Liver (tissue), 9 donors: Measurements from ENCODE around the gene RAPSN. TPM values are rescaled to one million over a fixed set of nuclear protein-coding genes. Genes with fewer than 3 reads are reported as not detected.

Source experiments
- DNase-seq: peaks from one replicate; pipeline ENCODE4 v3.0.0-alpha.2; 2017; ENCODE audit warnings: low spot score
- H3K27ac ChIP-seq, 2 donors: one replicate each; pipeline ENCODE4 v1.7.0; 2013; ENCODE audit warnings: inconsistent platforms in 2 of 2, low read length in 2 of 2, control low read depth in 1 of 2, low read depth in 1 of 2, mild to moderate bottlenecking in 1 of 2
- H3K27me3 ChIP-seq, 4 donors: one replicate each; pipeline versions ENCODE4 v1.6.1 to v1.7.0; 2013; ENCODE audit warnings: low read length in 3 of 4, inconsistent platforms in 1 of 4, mild to moderate bottlenecking in 1 of 4, moderate library complexity in 1 of 4; ENCODE audit not compliant: control insufficient read depth in 4 of 4, insufficient read depth in 4 of 4
- H3K36me3 ChIP-seq, 4 donors: one replicate each; pipeline versions ENCODE4 v1.6.1 to v1.7.0; 2013; ENCODE audit warnings: low read length in 3 of 4, mild to moderate bottlenecking in 3 of 4, low read depth in 1 of 4, moderate library complexity in 1 of 4; ENCODE audit not compliant: control insufficient read depth in 4 of 4, insufficient read depth in 3 of 4
- H3K4me1 ChIP-seq, 4 donors: one replicate each; pipeline versions ENCODE4 v1.6.1 to v1.7.0; 2013; ENCODE audit warnings: low read length in 3 of 4, mild to moderate bottlenecking in 3 of 4, moderate library complexity in 1 of 4; ENCODE audit not compliant: control insufficient read depth in 4 of 4, insufficient read depth in 4 of 4
- H3K4me3 ChIP-seq, 3 donors: one replicate each; pipeline versions ENCODE4 v1.6.1 to v1.7.0; 2013; ENCODE audit warnings: low read length in 3 of 3, control low read depth in 1 of 3, low read depth in 1 of 3, mild to moderate bottlenecking in 1 of 3
- H3K9ac ChIP-seq, 2 donors: one replicate each; pipeline ENCODE4 v1.7.0; 2013; ENCODE audit warnings: low read length in 2 of 2, mild to moderate bottlenecking in 2 of 2, moderate library complexity in 2 of 2, control low read depth in 1 of 2, low read depth in 1 of 2
- H3K9me3 ChIP-seq, 4 donors: one replicate each; pipeline versions ENCODE4 v1.6.1 to v1.7.0; 2013; ENCODE audit warnings: low read length in 3 of 4; ENCODE audit not compliant: control insufficient read depth in 4 of 4
- EGR1 ChIP-seq, 2 donors: IDR thresholded peaks; 2 replicates each; pipeline ENCODE4 v1.6.1; 2016 to 2018; ENCODE audit warnings: antibody characterized with exemption in 2 of 2, low read depth in 2 of 2
- FOXA1 ChIP-seq: IDR thresholded peaks from 2 replicates; pipeline ENCODE4 v1.6.1; 2016; ENCODE audit warnings: antibody characterized with exemption
- FOXA2 ChIP-seq: IDR thresholded peaks from 2 replicates; pipeline ENCODE4 v1.6.1; 2016; ENCODE audit warnings: antibody characterized with exemption
- GABPA ChIP-seq, 2 donors: IDR thresholded peaks in 1 of 2; conservative IDR thresholded peaks in 1 of 2; 2 replicates each; pipeline ENCODE4 v1.6.1; 2016; ENCODE audit warnings: antibody characterized with exemption in 2 of 2, mild to moderate bottlenecking in 1 of 2, moderate library complexity in 1 of 2
- HNF4A ChIP-seq, 2 donors: conservative IDR thresholded peaks; 2 replicates each; pipeline ENCODE4 v1.6.1; 2016; ENCODE audit warnings: antibody characterized with exemption in 2 of 2, mild to moderate bottlenecking in 2 of 2
- HNF4G ChIP-seq: IDR thresholded peaks from 2 replicates; pipeline ENCODE4 v1.6.1; 2016; ENCODE audit warnings: antibody characterized with exemption
- JUND ChIP-seq, 2 donors: IDR thresholded peaks; 2 replicates each; pipeline ENCODE4 v1.6.1; 2016; ENCODE audit warnings: antibody characterized with exemption in 2 of 2
- NR2F2 ChIP-seq: IDR thresholded peaks from 2 replicates; pipeline ENCODE4 v1.6.1; 2016; ENCODE audit warnings: antibody characterized with exemption
- RAD21 ChIP-seq, 2 donors: IDR thresholded peaks; 2 replicates each; pipeline ENCODE4 v1.6.1; 2016; ENCODE audit warnings: antibody characterized with exemption in 2 of 2, mild to moderate bottlenecking in 2 of 2
- RXRA ChIP-seq, 2 donors: IDR thresholded peaks; 2 replicates each; pipeline ENCODE4 v1.6.1; 2017 to 2018; ENCODE audit warnings: antibody characterized with exemption in 2 of 2, mild to moderate bottlenecking in 1 of 2
- SP1 ChIP-seq: IDR thresholded peaks from 2 replicates; pipeline ENCODE4 v1.6.1; 2018; ENCODE audit warnings: antibody characterized with exemption, mild to moderate bottlenecking
- TAF1 ChIP-seq: conservative IDR thresholded peaks from 2 replicates; pipeline ENCODE4 v1.6.1; 2016; ENCODE audit warnings: antibody characterized with exemption, mild to moderate bottlenecking
- YY1 ChIP-seq: IDR thresholded peaks from 2 replicates; pipeline ENCODE4 v1.6.1; 2016; ENCODE audit warnings: antibody characterized with exemption, mild to moderate bottlenecking
- WGBS: extraction: QIAGEN DNeasy Blood & Tissue Kit; methylation state at CpG from one replicate; pipeline ENCODE4 v1.1.7; 2013; 5-methylcytosine and 5-hydroxymethylcytosine counted together
- polyA plus RNA-seq, 2 donors: library from polyadenylated mRNA; stranded (reverse) in 1 of 2; unstranded in 1 of 2; fragments of 200-250 nt in 1 of 2; fragments of >200 nt in 1 of 2; fragmentation: Nextera tagmentation in 1 of 2; extraction: Ambion mirVana in 1 of 2; gene quantifications; one replicate each; pipeline versions ENCODE4 v1.2.1 to v1.2.3, GENCODE V29; 2013 to 2015
- total RNA-seq, 2 donors: library from RNA; depleted of rRNA; stranded (reverse); fragments of >200 nt; gene quantifications; one replicate each; pipeline ENCODE4 v1.2.3, GENCODE V29; 2014
- TF ChIP-seq, protein P1 (sequence below): fragments of 150-350 bp; IDR thresholded peaks from 2 replicates; pipeline ENCODE4 v1.5.1; 2017; ENCODE audit warnings: improper control_type of control experiment, low read depth, low read length; ENCODE audit not compliant: missing input control
- TF ChIP-seq, protein P2 (sequence below): IDR thresholded peaks from 2 replicates; pipeline ENCODE4 v1.6.1; 2016; ENCODE audit warnings: antibody characterized with exemption
- TF ChIP-seq, protein P3 (sequence below): IDR thresholded peaks from 2 replicates; pipeline ENCODE4 v1.6.1; 2016; ENCODE audit warnings: antibody characterized with exemption
- TF ChIP-seq, protein P4 (sequence below): IDR thresholded peaks from 2 replicates; pipeline ENCODE4 v1.6.1; 2016; ENCODE audit warnings: antibody characterized with exemption, mild to moderate bottlenecking
- TF ChIP-seq, protein P5 (sequence below): IDR thresholded peaks from 2 replicates; pipeline ENCODE4 v1.6.1; 2016; ENCODE audit warnings: antibody characterized with exemption
- donor health status: healthy.
- donor health status: healthy.
- donor health status: healthy.
- donor health status: healthy.
- donor health status: healthy.

Gene RAPSN
- total and polyA plus RNA-seq, 4 donors = 0.12 to 0.59 (median 0.28) TPM; not detected in 1

GRCh38 chr11:47417712-47418111 lies 31.2 kb downstream of the RAPSN start:
- TF ChIP-seq, protein P1, sequence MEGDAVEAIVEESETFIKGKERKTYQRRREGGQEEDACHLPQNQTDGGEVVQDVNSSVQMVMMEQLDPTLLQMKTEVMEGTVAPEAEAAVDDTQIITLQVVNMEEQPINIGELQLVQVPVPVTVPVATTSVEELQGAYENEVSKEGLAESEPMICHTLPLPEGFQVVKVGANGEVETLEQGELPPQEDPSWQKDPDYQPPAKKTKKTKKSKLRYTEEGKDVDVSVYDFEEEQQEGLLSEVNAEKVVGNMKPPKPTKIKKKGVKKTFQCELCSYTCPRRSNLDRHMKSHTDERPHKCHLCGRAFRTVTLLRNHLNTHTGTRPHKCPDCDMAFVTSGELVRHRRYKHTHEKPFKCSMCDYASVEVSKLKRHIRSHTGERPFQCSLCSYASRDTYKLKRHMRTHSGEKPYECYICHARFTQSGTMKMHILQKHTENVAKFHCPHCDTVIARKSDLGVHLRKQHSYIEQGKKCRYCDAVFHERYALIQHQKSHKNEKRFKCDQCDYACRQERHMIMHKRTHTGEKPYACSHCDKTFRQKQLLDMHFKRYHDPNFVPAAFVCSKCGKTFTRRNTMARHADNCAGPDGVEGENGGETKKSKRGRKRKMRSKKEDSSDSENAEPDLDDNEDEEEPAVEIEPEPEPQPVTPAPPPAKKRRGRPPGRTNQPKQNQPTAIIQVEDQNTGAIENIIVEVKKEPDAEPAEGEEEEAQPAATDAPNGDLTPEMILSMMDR = no peak
- no peak for TF ChIP-seq YY1
- TF ChIP-seq HNF4A (conservative IDR thresholded peaks at IDR 0.05) = no peak
- no peak for TF ChIP-seq FOXA1
- TF ChIP-seq NR2F2 = no peak
- TF ChIP-seq TAF1 = no peak
- TF ChIP-seq, protein P2, sequence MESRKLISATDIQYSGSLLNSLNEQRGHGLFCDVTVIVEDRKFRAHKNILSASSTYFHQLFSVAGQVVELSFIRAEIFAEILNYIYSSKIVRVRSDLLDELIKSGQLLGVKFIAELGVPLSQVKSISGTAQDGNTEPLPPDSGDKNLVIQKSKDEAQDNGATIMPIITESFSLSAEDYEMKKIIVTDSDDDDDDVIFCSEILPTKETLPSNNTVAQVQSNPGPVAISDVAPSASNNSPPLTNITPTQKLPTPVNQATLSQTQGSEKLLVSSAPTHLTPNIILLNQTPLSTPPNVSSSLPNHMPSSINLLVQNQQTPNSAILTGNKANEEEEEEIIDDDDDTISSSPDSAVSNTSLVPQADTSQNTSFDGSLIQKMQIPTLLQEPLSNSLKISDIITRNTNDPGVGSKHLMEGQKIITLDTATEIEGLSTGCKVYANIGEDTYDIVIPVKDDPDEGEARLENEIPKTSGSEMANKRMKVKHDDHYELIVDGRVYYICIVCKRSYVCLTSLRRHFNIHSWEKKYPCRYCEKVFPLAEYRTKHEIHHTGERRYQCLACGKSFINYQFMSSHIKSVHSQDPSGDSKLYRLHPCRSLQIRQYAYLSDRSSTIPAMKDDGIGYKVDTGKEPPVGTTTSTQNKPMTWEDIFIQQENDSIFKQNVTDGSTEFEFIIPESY = no peak
- Histone ChIP-seq H3K36me3 (peaks cover 11 to 59% (median 25%) of the 10 kb centered on the region in 4 donors), H3K4me1 (no peaks in the 10 kb centered on the region), H3K27me3 (no peaks in the 10 kb centered on the region), H3K9ac (no peak overlapping the region), H3K27ac (no peak overlapping the region), H3K4me3 (no peak overlapping the region), H3K9me3 (no peaks in the 10 kb centered on the region)
- no peak for DNase-seq
- WGBS = 93% methylated on average over 6 of the region's 6 CpGs

GRCh38 chr11:47415949-47416472 lies 32.9 kb downstream of the RAPSN start:
- peaks cover 6 to 50% (median 21%) of the 10 kb centered on the region in 4 donors for H3K36me3 ChIP-seq
- no peak overlapping the region for H3K4me3 ChIP-seq
- no peak overlapping the region for H3K27ac ChIP-seq
- no peaks in the 10 kb centered on the region for H3K27me3 ChIP-seq
- 56% methylated on average over 13 of the region's 13 CpGs for WGBS
- TF ChIP-seq EGR1 (IDR thresholded peaks at IDR 0.05; ENCODE audit: low read depth in 2 of 2) (no peak), HNF4G (no peak), FOXA1 (no peak), NR2F2 (no peak), RAD21 (IDR thresholded peaks at IDR 0.05) (no peak), FOXA2 (no peak), RXRA (IDR thresholded peaks at IDR 0.05) (no peak), TAF1 (no peak), HNF4A (conservative IDR thresholded peaks at IDR 0.05) (no peak), YY1 (no peak), GABPA (IDR thresholded peaks at IDR 0.05 in 1 of 2, conservative IDR thresholded peaks at IDR 0.05 in 1 of 2) (no peak), JUND (IDR thresholded peaks at IDR 0.05) (no peak), SP1 (no peak)
- TF ChIP-seq, protein P2 = no peak
- TF ChIP-seq, protein P3, sequence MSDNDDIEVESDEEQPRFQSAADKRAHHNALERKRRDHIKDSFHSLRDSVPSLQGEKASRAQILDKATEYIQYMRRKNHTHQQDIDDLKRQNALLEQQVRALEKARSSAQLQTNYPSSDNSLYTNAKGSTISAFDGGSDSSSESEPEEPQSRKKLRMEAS = no peak
- TF ChIP-seq, protein P4, sequence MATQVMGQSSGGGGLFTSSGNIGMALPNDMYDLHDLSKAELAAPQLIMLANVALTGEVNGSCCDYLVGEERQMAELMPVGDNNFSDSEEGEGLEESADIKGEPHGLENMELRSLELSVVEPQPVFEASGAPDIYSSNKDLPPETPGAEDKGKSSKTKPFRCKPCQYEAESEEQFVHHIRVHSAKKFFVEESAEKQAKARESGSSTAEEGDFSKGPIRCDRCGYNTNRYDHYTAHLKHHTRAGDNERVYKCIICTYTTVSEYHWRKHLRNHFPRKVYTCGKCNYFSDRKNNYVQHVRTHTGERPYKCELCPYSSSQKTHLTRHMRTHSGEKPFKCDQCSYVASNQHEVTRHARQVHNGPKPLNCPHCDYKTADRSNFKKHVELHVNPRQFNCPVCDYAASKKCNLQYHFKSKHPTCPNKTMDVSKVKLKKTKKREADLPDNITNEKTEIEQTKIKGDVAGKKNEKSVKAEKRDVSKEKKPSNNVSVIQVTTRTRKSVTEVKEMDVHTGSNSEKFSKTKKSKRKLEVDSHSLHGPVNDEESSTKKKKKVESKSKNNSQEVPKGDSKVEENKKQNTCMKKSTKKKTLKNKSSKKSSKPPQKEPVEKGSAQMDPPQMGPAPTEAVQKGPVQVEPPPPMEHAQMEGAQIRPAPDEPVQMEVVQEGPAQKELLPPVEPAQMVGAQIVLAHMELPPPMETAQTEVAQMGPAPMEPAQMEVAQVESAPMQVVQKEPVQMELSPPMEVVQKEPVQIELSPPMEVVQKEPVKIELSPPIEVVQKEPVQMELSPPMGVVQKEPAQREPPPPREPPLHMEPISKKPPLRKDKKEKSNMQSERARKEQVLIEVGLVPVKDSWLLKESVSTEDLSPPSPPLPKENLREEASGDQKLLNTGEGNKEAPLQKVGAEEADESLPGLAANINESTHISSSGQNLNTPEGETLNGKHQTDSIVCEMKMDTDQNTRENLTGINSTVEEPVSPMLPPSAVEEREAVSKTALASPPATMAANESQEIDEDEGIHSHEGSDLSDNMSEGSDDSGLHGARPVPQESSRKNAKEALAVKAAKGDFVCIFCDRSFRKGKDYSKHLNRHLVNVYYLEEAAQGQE = no peak
- TF ChIP-seq, protein P5, sequence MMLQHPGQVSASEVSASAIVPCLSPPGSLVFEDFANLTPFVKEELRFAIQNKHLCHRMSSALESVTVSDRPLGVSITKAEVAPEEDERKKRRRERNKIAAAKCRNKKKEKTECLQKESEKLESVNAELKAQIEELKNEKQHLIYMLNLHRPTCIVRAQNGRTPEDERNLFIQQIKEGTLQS = no peak
- TF ChIP-seq, protein P1 = no peak
- no peak overlapping the region for H3K9ac ChIP-seq
- no peak for DNase-seq
- H3K9me3 ChIP-seq = no peaks in the 10 kb centered on the region
- no peaks in the 10 kb centered on the region for H3K4me1 ChIP-seq
